Panc1 (cell line): ENCODE data around the gene CYB5A. TPM values are rescaled to one million over a fixed set of nuclear protein-coding genes. Genes with fewer than 3 reads are reported as not detected.
"Not testable (repeated sequence)": the region's sequence is repeated elsewhere in the genome, so short reads cannot be mapped to it uniquely, and the experiment has no call there.

Experiments
- ATAC-seq: fragments of 200-7000 bp; cut with Tn5 transposase; 2 replicates; pipeline ENCODE4 v1.9.1; 2020; ENCODE audit warnings: mild to moderate bottlenecking, moderate library complexity
- BruUV-seq: library from RNA; stranded (reverse); fragments of 400-500 nt; replicated peaks from 2 replicates; lab custom pipeline; 2021; lab: Mats Ljungman, UMichigan
- CTCF ChIA-PET: fragments of 300-600 bp; sonication (Branson Sonifier 250); formaldehyde crosslinking; loops from one replicate; lab custom pipeline; 2022; ENCODE audit warnings: antibody characterized with exemption; lab: Charles Lee
- POLR2A ChIA-PET: fragments of 300-600 bp; sonication (Branson Sonifier 250); formaldehyde crosslinking; loops from one replicate; lab custom pipeline; 2022; ENCODE audit warnings: antibody characterized with exemption; lab: Charles Lee
- DNase-seq: peaks from one replicate; pipeline ENCODE4 v3.0.0-alpha.2; 2010; ENCODE audit warnings: low read depth, low spot score
- H3K27ac ChIP-seq: 2 replicates; pipeline ENCODE4 v1.5.1; 2011; ENCODE audit warnings: mild to moderate bottlenecking, low read length, inconsistent platforms
- H3K27me3 ChIP-seq: fragments of 200-500 bp; sonication (Bioruptor generic); 2 replicates; pipeline ENCODE4 v1.6.0; 2014; ENCODE audit warnings: low read length, inconsistent platforms; ENCODE audit not compliant: control insufficient read depth, insufficient read depth
- H3K36me3 ChIP-seq: fragments of 200-500 bp; sonication (Bioruptor generic); 2 replicates; pipeline ENCODE4 v1.5.1; 2014; ENCODE audit warnings: inconsistent platforms, mild to moderate bottlenecking, low read length, moderate library complexity; ENCODE audit not compliant: control insufficient read depth, insufficient read depth
- H3K4me1 ChIP-seq: 2 replicates; pipeline ENCODE4 v1.5.1; 2011; ENCODE audit warnings: inconsistent platforms, mild to moderate bottlenecking, low read length, moderate library complexity; ENCODE audit not compliant: control insufficient read depth, insufficient read depth
- H3K4me3 ChIP-seq, 2 experiments: 2 replicates each; pipeline ENCODE4 v1.5.1; 2011 to 2012; ENCODE audit warnings: low read depth in 2 of 2, low read length in 2 of 2, mild to moderate bottlenecking in 2 of 2, inconsistent platforms in 1 of 2, moderate library complexity in 1 of 2
- H3K9me3 ChIP-seq: fragments of 200-500 bp; sonication (Bioruptor generic); 2 replicates; pipeline ENCODE4 v1.5.1; 2014; ENCODE audit warnings: low read depth, mild to moderate bottlenecking, inconsistent platforms, low read length, moderate library complexity; ENCODE audit not compliant: control insufficient read depth, insufficient read depth
- POLR2AphosphoS5 ChIP-seq: IDR thresholded peaks from 2 replicates; pipeline ENCODE4 v1.6.1; 2012; ENCODE audit warnings: mild to moderate bottlenecking, low read depth, low read length, moderate library complexity
- SIN3A ChIP-seq: IDR thresholded peaks from 2 replicates; pipeline ENCODE4 v1.6.1; 2012; ENCODE audit warnings: low read depth, mild to moderate bottlenecking, low read length, moderate library complexity, borderline replicate concordance; ENCODE audit not compliant: insufficient read depth
- TCF7L2 ChIP-seq: IDR thresholded peaks from 2 replicates; pipeline ENCODE4 v1.6.1; 2011; ENCODE audit warnings: mild to moderate bottlenecking, low read depth, low read length, inconsistent platforms
- in situ Hi-C: cut with HindIII; loops from 2 replicates; pipeline ENCODE4 v1.10.0; 2016; ENCODE audit warnings: low sequenced_read_pairs, low pct_unique_long_range_greater_than_20kb
- intact Hi-C: fragments of 100-400 bp; cut with micrococcal nuclease; formaldehyde crosslinking; loops from one replicate; pipeline ENCODE4 v1.10.0; 2022; ENCODE audit not compliant: unreplicated experiment
- total RNA-seq: library from RNA; stranded (reverse); gene quantifications from one replicate; pipeline ENCODE4 v1.2.1, GENCODE V29; 2021; ENCODE audit not compliant: unreplicated experiment
- TF ChIP-seq, protein P1 (sequence below), 2 experiments: IDR thresholded peaks; 2 replicates each; pipeline ENCODE4 v1.6.1; 2011 to 2012; ENCODE audit warnings: low read depth in 2 of 2, control low read depth in 1 of 2, low read length in 1 of 2, mild to moderate bottlenecking in 1 of 2, moderate library complexity in 1 of 2; ENCODE audit not compliant: insufficient read depth in 1 of 2
- TF ChIP-seq, protein P2 (sequence below): fragments of 450-650 bp; IDR thresholded peaks from 2 replicates; pipeline ENCODE4 v1.5.1; 2017; ENCODE audit warnings: mild to moderate bottlenecking

CYB5A gene
- total RNA-seq, 1 experiment from 2014 or later = 51.3 TPM

DNA sequence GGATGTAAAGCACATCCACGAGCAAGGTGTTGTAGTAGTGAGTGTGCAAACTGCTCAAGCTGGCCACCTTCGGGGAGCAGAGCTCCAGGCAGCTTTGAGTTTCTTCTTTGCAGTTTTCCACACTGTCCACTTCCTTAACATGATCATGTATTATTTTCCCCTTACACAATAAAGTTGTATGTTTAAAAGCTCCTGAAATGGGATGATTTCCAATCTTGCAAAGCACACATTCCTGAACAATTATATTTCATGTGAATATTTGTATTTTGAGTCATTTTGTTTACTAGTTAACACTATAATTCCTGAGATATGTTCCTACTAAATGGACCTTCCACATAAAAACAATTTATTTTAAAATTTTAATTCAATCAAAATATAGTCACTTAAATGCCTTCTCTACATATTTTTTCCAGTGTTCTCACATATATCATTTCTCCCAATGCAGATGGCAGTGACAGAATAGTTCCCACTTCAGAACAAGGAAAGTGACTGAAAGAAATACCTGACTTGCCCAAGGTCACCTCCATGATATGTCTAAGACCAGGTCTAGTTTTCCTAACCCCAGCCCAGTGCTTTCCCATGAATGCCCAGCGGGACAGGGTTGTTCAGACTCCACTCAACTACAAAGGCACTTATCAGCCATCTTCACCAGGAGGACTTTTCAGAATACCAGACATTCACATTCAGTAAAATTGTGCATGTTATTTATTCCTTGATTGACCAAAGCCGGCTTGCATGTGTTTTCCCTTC, 5.5 kb downstream of the CYB5A start:
- Histone ChIP-seq H3K27me3 (no peaks in the 10 kb centered on the region), H3K27ac (no peak overlapping the region), H3K4me1 (peaks cover 7% of the 10 kb centered on the region; the same call in 1 of the 2 replicates), H3K9me3 (no peaks in the 10 kb centered on the region), H3K4me3 (no peak overlapping the region), H3K36me3 (no peaks in the 10 kb centered on the region)
- intact Hi-C loops = no loop called here
- ChIA-PET CTCF (no interaction called here), POLR2A (interaction anchor here (0.6 kb wide), 1 partner anchor 219 kb away, joined by 8 read pairs; no protein-coding TSS in a partner anchor)
- no peak for ATAC-seq
- in situ Hi-C loops = no loop called here
- DNase-seq = no peak
- no TSS peak for BruUV-seq
- no peak for TF ChIP-seq POLR2AphosphoS5
- no peak for TF ChIP-seq TCF7L2
- TF ChIP-seq, protein P1, sequence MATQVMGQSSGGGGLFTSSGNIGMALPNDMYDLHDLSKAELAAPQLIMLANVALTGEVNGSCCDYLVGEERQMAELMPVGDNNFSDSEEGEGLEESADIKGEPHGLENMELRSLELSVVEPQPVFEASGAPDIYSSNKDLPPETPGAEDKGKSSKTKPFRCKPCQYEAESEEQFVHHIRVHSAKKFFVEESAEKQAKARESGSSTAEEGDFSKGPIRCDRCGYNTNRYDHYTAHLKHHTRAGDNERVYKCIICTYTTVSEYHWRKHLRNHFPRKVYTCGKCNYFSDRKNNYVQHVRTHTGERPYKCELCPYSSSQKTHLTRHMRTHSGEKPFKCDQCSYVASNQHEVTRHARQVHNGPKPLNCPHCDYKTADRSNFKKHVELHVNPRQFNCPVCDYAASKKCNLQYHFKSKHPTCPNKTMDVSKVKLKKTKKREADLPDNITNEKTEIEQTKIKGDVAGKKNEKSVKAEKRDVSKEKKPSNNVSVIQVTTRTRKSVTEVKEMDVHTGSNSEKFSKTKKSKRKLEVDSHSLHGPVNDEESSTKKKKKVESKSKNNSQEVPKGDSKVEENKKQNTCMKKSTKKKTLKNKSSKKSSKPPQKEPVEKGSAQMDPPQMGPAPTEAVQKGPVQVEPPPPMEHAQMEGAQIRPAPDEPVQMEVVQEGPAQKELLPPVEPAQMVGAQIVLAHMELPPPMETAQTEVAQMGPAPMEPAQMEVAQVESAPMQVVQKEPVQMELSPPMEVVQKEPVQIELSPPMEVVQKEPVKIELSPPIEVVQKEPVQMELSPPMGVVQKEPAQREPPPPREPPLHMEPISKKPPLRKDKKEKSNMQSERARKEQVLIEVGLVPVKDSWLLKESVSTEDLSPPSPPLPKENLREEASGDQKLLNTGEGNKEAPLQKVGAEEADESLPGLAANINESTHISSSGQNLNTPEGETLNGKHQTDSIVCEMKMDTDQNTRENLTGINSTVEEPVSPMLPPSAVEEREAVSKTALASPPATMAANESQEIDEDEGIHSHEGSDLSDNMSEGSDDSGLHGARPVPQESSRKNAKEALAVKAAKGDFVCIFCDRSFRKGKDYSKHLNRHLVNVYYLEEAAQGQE (IDR thresholded peaks at IDR 0.05; ENCODE audit: insufficient read depth in 1 of 2, low read depth in 2 of 2, low read length in 1 of 2) = no peak
- no peak for TF ChIP-seq SIN3A
- TF ChIP-seq, protein P2, sequence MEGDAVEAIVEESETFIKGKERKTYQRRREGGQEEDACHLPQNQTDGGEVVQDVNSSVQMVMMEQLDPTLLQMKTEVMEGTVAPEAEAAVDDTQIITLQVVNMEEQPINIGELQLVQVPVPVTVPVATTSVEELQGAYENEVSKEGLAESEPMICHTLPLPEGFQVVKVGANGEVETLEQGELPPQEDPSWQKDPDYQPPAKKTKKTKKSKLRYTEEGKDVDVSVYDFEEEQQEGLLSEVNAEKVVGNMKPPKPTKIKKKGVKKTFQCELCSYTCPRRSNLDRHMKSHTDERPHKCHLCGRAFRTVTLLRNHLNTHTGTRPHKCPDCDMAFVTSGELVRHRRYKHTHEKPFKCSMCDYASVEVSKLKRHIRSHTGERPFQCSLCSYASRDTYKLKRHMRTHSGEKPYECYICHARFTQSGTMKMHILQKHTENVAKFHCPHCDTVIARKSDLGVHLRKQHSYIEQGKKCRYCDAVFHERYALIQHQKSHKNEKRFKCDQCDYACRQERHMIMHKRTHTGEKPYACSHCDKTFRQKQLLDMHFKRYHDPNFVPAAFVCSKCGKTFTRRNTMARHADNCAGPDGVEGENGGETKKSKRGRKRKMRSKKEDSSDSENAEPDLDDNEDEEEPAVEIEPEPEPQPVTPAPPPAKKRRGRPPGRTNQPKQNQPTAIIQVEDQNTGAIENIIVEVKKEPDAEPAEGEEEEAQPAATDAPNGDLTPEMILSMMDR = no peak

DNA sequence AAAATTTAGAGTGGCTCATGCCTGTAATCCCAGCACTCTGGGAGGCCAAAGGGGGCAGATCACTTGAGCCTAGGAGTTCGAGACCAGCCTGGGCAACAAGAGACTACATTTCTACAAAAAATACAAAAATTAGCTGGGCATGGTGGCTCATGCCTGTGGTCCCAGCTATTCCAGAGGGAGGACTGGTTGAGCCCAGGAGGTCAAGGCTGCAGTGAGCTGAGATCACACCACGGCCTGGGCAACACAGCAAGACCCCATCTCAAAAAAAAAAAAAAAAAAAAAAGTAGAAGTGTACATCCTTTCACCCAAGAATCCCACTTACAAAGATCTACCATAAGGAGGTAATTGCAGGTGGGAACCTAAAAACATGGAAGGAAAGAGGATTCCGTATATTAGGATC, 6.2 kb downstream of the CYB5A start:
- H3K9me3 ChIP-seq, in situ Hi-C loops, intact Hi-C loops, H3K4me1 ChIP-seq, BruUV-seq, H3K36me3 ChIP-seq, DNase-seq, H3K27me3 ChIP-seq, H3K27ac ChIP-seq, CTCF ChIA-PET, H3K4me3 ChIP-seq, ATAC-seq: not testable (repeated sequence)
- POLR2A ChIA-PET = interaction anchor here (0.6 kb wide), 1 partner anchor 220 kb away, joined by 8 read pairs; no protein-coding TSS in a partner anchor

DNA sequence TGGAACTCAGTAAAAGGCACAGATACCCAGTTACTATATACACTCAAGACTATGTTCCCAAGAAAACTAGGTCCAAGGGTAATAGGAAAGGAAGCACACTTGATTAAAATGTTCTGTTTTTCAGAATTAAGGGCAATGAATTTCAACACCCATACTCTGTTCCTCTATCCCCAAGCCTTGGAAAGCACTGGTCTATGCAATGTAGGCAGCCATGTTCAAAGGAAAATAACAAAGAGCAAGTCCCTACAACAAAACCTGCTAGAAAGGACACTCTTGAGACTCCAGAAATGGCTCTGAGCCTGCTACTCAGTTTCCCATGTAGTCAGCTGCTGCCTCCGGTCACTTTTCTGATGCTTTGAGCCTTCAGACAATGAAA, 6.8 kb downstream of the CYB5A start:
- no peak for TF ChIP-seq SIN3A
- intact Hi-C loops (no loop called here), in situ Hi-C loops (no loop called here)
- H3K4me1 ChIP-seq = peaks cover 2% of the 10 kb centered on the region; the same call in 1 of the 2 replicates
- H3K9me3 ChIP-seq = no peaks in the 10 kb centered on the region
- no TSS peak for BruUV-seq
- no peaks in the 10 kb centered on the region for H3K36me3 ChIP-seq
- no peak for DNase-seq
- no peak overlapping the region for H3K4me3 ChIP-seq
- CTCF ChIA-PET = no interaction called here
- H3K27ac ChIP-seq = no peak overlapping the region
- no peaks in the 10 kb centered on the region for H3K27me3 ChIP-seq
- ATAC-seq = no peak
- POLR2A ChIA-PET = no interaction called here
